Skeletal muscle tissue (tissue), 4 donors: ENCODE data around the gene CIZ1. TPM values are rescaled to one million over a fixed set of nuclear protein-coding genes. Genes with fewer than 3 reads are reported as not detected.
"Not testable (repeated sequence)": the region's sequence is repeated elsewhere in the genome, so short reads cannot be mapped to it uniquely, and the experiment has no call there.

Experiments used
- H3K27ac ChIP-seq: one replicate; pipeline ENCODE4 v1.7.0; 2013; ENCODE audit warnings: mild to moderate bottlenecking, low read depth, low read length, inconsistent platforms
- H3K27me3 ChIP-seq, 3 donors: one replicate each; pipeline ENCODE4 v1.7.0; 2013; ENCODE audit warnings: low read length in 3 of 3; ENCODE audit not compliant: control insufficient read depth in 3 of 3, insufficient read depth in 3 of 3
- H3K36me3 ChIP-seq, 3 donors: one replicate each; pipeline ENCODE4 v1.7.0; 2013; ENCODE audit warnings: low read length in 3 of 3; ENCODE audit not compliant: control insufficient read depth in 3 of 3, insufficient read depth in 3 of 3
- H3K4me1 ChIP-seq, 3 donors: one replicate each; pipeline ENCODE4 v1.7.0; 2013; ENCODE audit warnings: low read length in 3 of 3, mild to moderate bottlenecking in 3 of 3; ENCODE audit not compliant: control insufficient read depth in 3 of 3, insufficient read depth in 3 of 3
- H3K4me3 ChIP-seq, 3 donors: one replicate each; pipeline ENCODE4 v1.7.0; 2013; ENCODE audit warnings: low read length in 3 of 3
- H3K9ac ChIP-seq, 3 donors: one replicate each; pipeline ENCODE4 v1.7.0; 2013; ENCODE audit warnings: low read length in 3 of 3, mild to moderate bottlenecking in 3 of 3, moderate library complexity in 2 of 3, low read depth in 1 of 3
- H3K9me3 ChIP-seq, 3 donors: one replicate each; pipeline ENCODE4 v1.7.0; 2013; ENCODE audit warnings: low read length in 3 of 3; ENCODE audit not compliant: control insufficient read depth in 3 of 3
- total RNA-seq: library from RNA; depleted of rRNA; stranded (reverse); fragments of >200 nt; gene quantifications from one replicate; pipeline ENCODE4 v1.2.3, GENCODE V29; 2014
- donor health status: Osteomylitis.

CIZ1 gene
- total RNA-seq, 1 donor from 2014 or later = 12.0 TPM

- Histone ChIP-seq H3K9ac (peak overlapping the region in 2 of 3 donors; percentile 89 to 92), H3K9me3 (no peaks in the 10 kb centered on the region), H3K27ac (no peak overlapping the region), H3K27me3 (no peaks in the 10 kb centered on the region), H3K4me3 (peak overlapping the region in 2 of 3 donors; percentile 3 to 91), H3K4me1 (peaks cover 14 to 26% (median 21%) of the 10 kb centered on the region in 3 donors), H3K36me3 (peaks cover 15 to 42% (median 28%) of the 10 kb centered on the region in 3 donors)
Measured at GRCh38 chr9:128190013-128190412, 1.4 kb downstream of the CIZ1 start.

- H3K9me3 ChIP-seq = no peaks in the 10 kb centered on the region
- no peak overlapping the region for H3K9ac ChIP-seq
- no peak overlapping the region for H3K27ac ChIP-seq
- peaks cover 22 to 46% (median 32%) of the 10 kb centered on the region in 3 donors for H3K36me3 ChIP-seq
- H3K4me1 ChIP-seq = peaks cover 14 to 24% (median 17%) of the 10 kb centered on the region in 3 donors
- no peaks in the 10 kb centered on the region for H3K27me3 ChIP-seq
- H3K4me3 ChIP-seq = no peak overlapping the region
Measured at GRCh38 chr9:128188209-128188608, 3.2 kb downstream of the CIZ1 start.

GRCh38 chr9:128187361-128187760, 4.0 kb downstream of the CIZ1 start:
- H3K9me3 ChIP-seq = no peaks in the 10 kb centered on the region
- no peak overlapping the region for H3K27ac ChIP-seq
- peaks cover 12 to 19% (median 13%) of the 10 kb centered on the region in 3 donors for H3K4me1 ChIP-seq
- no peaks in the 10 kb centered on the region for H3K27me3 ChIP-seq
- H3K36me3 ChIP-seq = peaks cover 26 to 51% (median 38%) of the 10 kb centered on the region in 3 donors
- H3K9ac ChIP-seq = no peak overlapping the region
- no peak overlapping the region for H3K4me3 ChIP-seq

GRCh38 chr9:128185979-128186965, 5.1 kb downstream of the CIZ1 start:
- Histone ChIP-seq H3K9ac (no peak overlapping the region), H3K4me1 (peaks cover 12 to 14% (median 13%) of the 10 kb centered on the region in 3 donors), H3K4me3 (no peak overlapping the region), H3K27ac (no peak overlapping the region), H3K36me3 (peaks cover 26 to 51% (median 38%) of the 10 kb centered on the region in 3 donors), H3K9me3 (no peaks in the 10 kb centered on the region), H3K27me3 (no peaks in the 10 kb centered on the region)

GRCh38 chr9:128182893-128183588, 8.3 kb downstream of the CIZ1 start:
- H3K36me3 ChIP-seq = peaks cover 48 to 58% (median 51%) of the 10 kb centered on the region in 3 donors
- H3K4me1 ChIP-seq = no peaks in the 10 kb centered on the region

GRCh38 chr9:128181480-128181879, 9.9 kb downstream of the CIZ1 start:
- not testable (repeated sequence) for H3K27ac ChIP-seq, H3K9me3 ChIP-seq, H3K4me3 ChIP-seq, H3K4me1 ChIP-seq, H3K27me3 ChIP-seq, H3K9ac ChIP-seq
- peaks cover 55 to 64% (median 58%) of the 10 kb centered on the region in 3 donors for H3K36me3 ChIP-seq

More at GRCh38 chr9:128182893-128183588, 8.3 kb downstream of the CIZ1 start:
- Histone ChIP-seq H3K27me3 (no peaks in the 10 kb centered on the region), H3K27ac (no peak overlapping the region), H3K9ac (no peak overlapping the region), H3K4me3 (no peak overlapping the region), H3K9me3 (no peaks in the 10 kb centered on the region)

- H3K27me3 ChIP-seq = no peaks in the 10 kb centered on the region
- no peaks in the 10 kb centered on the region for H3K9me3 ChIP-seq
- H3K4me1 ChIP-seq = no peaks in the 10 kb centered on the region
- peaks cover 57 to 64% (median 60%) of the 10 kb centered on the region in 3 donors for H3K36me3 ChIP-seq
- no peak overlapping the region for H3K4me3 ChIP-seq
- H3K9ac ChIP-seq = no peak overlapping the region
- H3K27ac ChIP-seq = no peak overlapping the region
Measured at GRCh38 chr9:128180447-128180846, 10.9 kb downstream of the CIZ1 start.

- H3K4me1 ChIP-seq = no peaks in the 10 kb centered on the region
- H3K27ac ChIP-seq = no peak overlapping the region
- H3K36me3 ChIP-seq = peaks cover 56 to 64% (median 64%) of the 10 kb centered on the region in 3 donors
Measured at GRCh38 chr9:128180001-128180400, 11.4 kb downstream of the CIZ1 start.

GRCh38 chr9:128178806-128179431, 12.5 kb downstream of the CIZ1 start:
- no peaks in the 10 kb centered on the region for H3K4me1 ChIP-seq
- H3K4me3 ChIP-seq = no peak overlapping the region
- no peak overlapping the region for H3K9ac ChIP-seq
- H3K9me3 ChIP-seq = no peaks in the 10 kb centered on the region
- no peak overlapping the region for H3K27ac ChIP-seq
- H3K27me3 ChIP-seq = no peaks in the 10 kb centered on the region
- H3K36me3 ChIP-seq = peaks cover 58 to 73% (median 71%) of the 10 kb centered on the region in 3 donors

More at GRCh38 chr9:128180001-128180400, 11.4 kb downstream of the CIZ1 start:
- no peaks in the 10 kb centered on the region for H3K27me3 ChIP-seq
- no peak overlapping the region for H3K4me3 ChIP-seq
- H3K9me3 ChIP-seq = no peaks in the 10 kb centered on the region
- H3K9ac ChIP-seq = no peak overlapping the region
